ENCODE data around the gene RETN.

RETN gene

DNA sequence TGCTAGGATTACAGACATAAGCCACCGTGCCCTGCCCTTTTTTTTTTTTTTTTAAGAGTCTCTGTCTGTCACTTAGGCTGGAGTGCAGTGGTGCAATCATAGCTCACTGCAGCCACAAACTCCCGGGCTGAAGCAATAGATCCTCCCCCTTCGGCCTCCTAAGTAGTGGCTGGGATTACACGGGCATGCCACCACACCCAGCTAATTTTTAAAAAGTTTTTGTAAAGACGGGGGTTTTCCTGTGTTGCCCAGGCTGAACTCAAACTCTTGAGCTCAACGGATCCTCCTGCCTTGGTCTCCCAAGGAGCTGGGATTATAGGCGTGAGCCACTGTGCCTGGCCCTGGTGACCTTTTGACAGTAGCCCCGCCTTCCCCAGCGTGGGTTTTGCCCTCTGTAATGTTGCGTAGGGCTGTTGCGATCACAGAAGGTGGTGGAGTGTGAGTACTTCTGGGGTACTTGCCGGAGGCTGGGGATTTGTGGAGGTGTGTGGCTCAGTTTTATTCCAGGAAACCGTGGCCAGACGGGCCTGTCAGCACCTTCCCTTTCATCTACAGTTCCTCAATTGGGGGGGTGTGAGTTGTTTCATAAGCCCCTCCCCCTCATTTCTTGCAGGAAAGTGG, 11.6 kb upstream of the RETN start:
- DNase-seq (ENCODE audit: low read depth): no peak

DNA sequence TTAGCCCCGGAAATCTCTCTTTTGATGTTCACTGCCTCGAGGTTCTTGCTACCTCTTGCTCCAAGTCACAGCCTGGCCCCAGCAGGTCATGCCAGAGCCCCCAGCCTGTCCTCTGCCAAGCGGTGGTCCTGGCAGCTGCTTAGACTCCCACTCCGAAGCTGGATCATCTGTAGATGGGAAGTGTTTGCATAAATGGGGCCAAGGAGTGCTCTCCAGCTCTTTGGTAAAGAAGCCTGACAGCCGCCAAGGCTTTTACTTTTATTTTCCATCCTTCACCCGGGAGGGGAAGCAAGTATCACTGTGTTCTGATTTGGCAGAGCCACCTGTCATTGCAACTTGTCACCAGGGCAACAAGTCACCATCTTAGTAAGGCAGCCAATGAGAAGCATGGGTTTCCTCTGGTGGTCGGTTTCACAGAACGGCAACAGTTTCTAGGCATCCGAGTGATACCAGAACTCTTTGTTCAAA, 10.6 kb upstream of the RETN start:
- peak; percentile 32 for DNase-seq (ENCODE audit: low read depth)

DNA sequence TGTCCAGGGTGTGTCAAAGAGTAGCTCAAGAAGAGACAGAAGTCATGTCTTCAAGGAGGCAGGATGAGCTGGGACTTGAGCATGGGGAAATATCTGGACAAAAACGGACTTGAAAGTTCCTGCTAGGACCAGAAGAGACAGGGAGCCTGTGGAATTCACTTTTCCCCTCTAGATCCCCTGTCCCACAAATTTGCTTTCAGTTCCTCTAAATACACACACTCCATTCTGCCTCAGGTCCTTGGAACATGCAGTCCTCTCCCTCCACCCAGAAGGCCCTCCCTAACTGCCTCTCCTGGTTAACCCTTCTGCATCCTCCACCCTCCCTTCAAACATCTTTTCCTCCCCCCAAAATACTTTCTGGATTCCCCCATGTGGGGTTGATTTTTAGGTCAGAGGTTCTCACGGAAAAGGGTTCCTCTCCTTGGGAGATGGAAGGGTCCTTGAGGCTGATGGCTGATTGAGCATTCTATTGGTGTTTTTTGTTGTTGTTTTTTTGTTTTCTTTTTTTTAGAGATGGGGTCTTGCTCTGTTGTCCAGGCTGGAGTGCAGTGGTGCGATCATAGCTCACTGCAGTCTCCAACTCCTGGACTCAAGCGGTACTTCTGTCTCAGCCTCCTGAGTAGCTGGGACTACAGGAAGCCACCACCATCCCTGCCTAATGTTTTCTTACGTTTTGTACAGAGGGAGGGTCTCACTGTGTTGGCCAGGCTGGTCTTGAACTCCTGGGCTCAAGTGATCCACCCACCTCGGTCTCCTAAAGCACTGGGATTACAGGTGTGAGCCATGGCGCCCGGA, 6.9 kb upstream of the RETN start:
- DNase-seq (ENCODE audit: low read depth): no peak

DNA sequence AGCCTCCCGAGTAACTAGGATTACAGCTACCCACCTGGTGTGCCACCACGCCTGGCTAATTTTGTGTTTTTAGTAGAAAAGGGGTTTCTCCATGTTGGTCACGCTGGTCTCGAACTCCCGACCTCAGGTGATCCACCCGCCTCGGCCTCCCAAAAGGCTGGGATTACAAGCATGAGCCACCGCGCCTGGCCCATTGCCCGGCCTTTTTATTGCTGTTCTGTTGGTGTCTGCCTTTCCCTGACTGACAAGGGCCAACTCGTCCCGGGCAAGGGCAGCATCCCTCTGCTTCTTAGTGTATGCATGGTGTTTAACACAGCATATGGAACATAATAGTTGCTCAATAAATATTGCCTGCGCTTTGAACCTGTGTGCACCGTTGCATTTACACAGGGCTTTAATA, 6.2 kb upstream of the RETN start:
- DNase-seq (ENCODE audit: low read depth): no peak

DNA sequence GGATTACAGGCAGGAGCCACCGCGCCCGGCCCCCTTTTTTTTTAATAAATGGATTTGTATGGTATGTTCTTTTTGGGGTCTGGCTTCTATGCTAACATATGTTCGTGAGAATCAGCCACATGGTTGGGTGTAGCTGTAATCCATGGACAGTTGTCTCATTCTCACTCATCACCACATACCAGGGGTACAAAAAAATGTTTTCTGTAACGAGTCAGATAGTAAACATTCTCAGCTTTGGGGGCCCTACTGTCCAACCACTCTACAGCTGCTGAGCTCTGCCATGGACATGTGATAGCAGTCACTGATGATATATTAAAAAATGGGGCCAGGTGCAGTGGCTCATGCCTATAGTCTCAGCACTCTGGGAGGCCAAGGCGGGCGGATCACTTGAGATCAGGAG, 5.1 kb upstream of the RETN start:
- no peak for DNase-seq (ENCODE audit: low read depth)

DNA sequence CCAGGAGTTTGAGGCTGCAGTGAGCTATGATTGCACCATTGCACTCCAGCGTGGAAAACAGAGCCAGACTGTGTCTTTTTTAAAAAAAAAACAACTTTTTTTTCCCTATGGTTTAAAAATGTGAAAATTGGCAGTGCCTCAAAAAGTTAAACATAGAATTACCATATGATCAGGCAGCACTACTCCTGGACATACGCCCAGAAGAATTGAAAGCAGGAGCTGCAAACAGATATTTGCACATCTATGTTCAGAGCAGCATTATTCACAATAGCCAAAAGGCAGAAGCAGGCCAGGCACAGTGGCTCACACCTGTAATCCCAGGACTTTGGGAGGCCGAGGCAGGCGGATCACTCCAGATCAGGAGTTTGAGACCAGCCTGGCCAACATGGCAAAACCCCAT, 3.8 kb upstream of the RETN start:
- DNase-seq (ENCODE audit: low read depth): no peak

DNA sequence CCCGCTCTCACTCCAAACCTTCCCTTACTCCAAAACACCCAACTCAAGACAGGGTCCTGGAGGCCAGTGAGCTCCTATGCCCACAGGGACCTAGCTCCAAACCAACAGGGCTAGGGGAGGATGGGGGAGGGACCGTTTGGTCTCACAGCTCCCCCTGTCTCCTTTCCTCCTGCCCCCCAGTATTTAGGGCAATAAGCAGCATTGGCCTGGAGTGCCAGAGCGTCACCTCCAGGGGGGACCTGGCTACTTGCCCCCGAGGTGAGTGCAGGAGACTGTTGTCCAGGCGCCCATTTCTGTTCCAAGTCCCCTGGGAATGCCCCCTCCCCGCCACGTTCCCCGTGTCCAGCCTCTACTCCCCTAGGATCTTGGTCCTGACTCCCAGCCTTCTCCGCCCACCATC, 792 bp downstream of the RETN start:
- DNase-seq (ENCODE audit: low read depth): no peak

DNA sequence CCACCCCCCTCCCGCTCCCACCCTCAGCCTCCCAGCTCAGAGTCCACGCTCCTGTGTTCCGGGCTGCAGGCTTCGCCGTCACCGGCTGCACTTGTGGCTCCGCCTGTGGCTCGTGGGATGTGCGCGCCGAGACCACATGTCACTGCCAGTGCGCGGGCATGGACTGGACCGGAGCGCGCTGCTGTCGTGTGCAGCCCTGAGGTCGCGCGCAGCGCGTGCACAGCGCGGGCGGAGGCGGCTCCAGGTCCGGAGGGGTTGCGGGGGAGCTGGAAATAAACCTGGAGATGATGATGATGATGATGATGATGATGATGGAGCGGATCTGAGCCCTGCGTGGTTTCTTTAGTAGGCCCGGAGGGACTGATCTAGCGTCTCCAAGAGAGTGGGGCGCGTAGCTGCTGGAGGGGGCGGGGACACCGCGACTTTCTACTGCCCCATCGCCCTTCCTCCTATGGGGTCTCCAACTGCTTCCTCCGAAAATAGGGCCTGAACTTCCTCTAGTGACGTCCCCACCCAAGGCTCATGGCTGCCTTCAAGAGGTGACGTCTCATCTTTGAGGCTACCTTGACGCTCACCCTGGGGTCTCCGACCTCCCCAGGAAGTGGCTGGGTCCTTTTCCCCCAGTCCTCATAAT, 1.4 kb downstream of the RETN start:
- DNase-seq (ENCODE audit: low read depth): no peak

DNA sequence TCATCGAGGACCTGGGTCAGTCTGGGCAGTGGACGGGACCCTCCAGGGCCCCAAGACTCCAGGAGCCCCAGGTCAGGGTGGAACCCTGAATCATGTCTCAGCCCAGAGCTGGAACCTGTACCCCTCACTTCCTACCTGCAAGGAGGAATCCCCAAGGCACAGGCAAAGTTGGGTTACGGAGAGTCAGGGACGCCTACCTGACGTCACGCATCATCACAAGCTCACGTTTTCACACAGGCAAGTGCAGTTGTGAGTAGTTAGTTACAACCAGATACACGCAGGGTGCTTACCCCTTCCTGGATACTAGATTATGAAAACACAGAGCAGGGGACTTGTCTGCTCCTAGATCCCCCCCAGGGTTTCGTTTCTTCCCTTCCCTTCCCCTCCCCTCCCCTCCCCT, 1.9 kb downstream of the RETN start:
- no peak for DNase-seq (ENCODE audit: low read depth)

DNA sequence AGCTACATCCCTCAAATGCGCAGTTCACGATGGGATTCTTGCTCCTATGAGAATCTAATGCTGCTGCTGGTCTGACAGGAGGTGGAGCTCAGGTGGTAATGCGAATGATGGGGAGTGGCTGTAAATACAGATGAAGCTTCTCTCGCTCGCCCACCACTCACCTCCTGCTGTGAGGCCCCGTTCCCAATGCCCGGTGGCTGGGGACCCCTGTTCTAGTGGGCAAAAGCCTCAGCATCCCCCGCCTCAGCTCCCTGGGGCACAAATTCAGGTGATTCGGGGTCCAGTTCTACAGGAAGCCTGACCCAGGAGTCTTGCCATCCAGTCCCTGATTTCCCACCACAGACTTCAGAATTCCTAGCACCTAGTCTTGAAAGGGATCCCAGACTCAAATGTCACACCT, 3.7 kb downstream of the RETN start:
- no peak for DNase-seq (ENCODE audit: low read depth)

DNA sequence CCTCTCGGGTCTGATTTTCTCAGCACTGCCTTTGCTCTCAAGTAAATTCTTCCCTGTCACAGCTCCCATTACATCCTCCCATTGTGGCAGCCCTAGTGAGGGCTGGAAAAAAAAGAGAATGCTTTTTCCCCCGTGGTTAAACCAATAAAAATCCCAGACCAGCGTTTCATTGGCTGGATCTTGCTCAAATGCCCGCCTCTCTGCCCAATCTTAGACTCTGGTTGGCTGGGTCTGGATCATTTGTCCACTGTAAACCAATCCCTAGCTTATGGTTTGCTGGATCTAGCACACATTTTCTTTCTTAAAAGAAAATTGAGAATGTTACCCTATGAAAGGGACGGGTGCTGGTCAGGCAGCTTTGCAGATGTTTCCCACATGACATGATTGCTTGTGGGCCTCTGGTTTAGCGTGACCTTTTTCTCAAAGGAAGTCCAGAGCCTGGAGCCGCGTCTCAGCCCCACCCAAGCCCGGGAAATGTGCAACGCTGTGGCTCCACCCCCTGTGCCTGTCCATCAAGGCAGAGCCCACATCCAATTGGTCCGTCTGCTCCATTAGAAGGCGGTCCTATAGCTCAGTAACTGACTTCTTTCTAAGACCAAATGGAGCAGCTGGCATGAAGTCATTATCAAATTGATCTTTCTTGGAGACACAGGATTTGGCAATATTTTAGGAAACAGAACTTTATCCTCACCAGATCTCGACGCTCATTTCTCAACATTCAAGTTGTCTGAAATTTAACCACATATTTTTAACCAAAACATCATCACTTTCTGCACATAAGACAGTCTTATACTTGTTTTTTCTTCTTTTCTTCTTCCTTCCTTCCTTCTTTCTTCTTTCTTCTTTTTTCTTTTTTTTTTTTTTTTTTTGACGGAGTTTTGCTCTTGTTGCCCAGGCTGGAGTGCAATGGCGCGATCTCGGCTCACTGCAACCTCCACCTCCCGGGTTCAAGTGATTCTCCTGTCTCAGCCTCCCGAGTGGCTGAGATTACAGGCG, 5.5 kb downstream of the RETN start:
- no peak for DNase-seq (ENCODE audit: low read depth)

DNA sequence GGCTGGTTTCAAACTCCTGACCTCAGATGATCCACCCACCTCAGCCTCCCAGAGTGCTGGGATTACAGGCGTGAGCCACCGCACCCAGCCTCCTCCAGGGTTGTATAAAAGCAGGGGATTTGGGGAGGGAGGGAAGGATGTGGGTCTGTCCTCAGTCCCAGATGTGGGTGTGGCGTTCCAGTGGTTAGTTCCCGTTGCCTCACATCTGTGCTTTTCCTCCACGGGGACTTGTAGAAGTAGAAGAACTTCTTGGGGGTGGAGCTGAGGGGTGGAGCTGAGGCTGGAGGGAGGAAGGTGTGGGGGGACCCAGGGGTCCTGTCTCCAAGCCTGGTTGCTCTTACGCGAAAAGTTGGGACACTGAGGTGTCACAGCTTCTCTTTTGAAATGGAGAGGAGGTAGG, 7.5 kb downstream of the RETN start:
- DNase-seq (ENCODE audit: low read depth): no peak

DNA sequence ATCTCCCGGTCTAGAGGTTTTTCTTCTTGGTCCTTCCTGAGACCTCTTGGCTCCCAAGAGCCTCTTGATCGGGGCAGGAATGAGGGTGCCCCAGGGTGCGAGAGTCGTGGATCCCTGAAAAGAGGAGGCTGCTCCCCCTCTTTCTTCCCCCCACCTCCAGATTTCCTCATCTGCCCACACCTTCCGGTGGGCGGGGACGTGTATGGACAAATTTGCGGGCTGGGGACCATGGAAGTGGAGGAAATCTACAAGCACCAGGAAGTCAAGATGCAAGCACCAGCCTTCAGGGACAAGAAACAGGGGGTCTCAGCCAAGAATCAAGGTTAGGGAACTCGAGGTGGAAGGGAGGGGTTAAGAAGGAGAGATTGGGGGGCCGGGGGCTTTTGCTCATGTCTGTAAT, 8.0 kb downstream of the RETN start, which contains the start of gene MCEMP1:
Gene MCEMP1, plus strand, starts transcription at position 237 of the 400 bp plus-strand sequence. Its CDS starts 31 bp downstream, at position 268.
- DNase-seq (ENCODE audit: low read depth): no peak

DNA sequence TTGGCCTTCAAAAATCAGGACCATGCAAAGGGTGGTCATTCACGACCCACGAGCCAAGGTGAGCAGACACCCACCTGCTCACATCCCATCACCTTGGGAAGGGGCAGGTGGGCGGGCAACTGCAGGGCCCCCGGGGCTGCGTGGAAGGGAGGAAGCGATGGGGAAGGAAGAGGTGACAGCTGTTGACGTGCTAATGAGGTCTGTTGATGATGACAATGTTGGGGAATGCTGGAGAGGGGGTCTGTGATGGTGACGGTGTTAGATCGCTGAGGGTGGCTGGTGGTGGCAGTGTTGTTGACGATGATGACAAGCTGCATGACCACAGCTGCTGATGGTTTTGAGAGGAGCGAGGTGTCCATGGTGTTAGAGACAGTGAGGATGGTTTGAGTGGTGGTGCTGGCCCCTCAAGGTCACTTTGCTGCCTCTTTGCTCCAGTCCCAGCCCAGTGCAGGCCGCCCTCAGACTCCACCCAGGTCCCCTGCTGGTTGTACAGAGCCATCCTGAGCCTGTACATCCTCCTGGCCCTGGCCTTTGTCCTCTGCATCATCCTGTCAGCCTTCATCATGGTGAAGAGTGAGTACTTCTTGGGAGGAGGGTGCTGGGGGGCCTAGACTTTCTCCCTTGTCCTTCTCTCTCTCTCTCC, 8.9 kb downstream of the RETN start:
- no peak for DNase-seq (ENCODE audit: low read depth)

DNA sequence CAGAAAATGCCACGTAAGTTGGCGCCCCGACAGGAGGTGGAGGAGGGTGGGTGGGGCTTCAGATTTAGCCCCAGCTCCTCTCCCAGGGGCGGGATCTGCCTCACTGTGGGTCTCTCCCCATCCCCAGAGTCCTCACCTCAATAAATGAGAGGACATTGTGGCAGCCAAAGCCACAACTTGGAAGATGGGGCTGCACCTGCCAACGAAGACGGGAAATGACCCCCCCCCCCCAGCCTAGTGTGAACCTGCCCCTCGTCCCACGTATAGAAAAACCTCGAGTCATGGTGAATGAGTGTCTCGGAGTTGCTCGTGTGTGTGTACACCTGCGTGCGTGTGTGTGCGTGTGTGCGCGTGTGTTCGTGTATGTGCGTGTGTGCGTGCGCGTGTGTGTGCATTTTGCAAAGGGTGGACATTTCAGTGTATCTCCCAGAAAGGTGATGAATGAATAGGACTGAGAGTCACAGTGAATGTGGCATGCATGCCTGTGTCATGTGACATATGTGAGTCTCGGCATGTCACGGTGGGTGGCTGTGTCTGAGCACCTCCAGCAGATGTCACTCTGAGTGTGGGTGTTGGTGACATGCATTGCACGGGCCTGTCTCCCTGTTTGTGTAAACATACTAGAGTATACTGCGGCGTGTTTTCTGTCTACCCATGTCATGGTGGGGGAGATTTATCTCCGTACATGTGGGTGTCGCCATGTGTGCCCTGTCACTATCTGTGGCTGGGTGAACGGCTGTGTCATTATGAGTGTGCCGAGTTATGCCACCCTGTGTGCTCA, 10.3 kb downstream of the RETN start:
- DNase-seq (ENCODE audit: low read depth): peak; percentile 73

DNA sequence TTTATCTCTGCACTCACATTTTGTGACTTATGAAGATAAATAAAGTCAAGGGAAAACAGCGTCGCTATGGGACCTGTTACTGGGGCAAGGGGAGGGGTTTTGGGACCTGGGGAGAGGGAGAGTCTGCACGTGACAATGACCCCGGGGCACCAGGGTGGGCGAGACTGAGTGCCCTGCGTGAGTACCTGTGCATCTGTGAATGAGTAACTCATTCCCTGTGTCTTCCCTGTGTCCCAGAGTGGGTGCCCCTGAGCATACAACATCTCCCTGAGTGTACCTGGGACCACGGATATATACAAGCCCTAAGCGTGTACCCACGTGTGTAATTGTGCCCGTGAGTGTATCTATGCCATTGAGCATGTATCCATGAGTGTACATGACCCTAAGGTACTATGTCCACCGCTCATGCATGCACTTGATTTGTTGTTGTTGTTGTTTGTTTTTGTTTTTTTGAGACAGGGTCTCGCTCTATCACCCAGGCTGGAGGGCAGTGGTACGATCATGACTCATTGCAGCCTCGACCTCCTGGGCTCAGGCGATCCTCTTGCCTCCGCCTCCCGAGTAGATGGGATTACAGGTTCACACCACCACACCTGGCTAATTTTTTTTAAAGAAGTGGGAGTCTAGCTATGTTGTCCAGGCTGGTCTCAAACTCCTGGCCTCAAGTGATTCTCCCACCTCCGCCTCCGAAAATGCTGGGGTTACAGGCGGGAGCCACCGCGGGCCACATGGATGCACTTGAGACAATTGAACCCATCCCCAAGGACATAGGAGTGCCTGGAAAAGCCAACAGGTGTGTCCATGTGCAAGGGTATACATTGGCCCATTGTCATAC, 11.1 kb downstream of the RETN start:
- no peak for DNase-seq (ENCODE audit: low read depth)

DNA sequence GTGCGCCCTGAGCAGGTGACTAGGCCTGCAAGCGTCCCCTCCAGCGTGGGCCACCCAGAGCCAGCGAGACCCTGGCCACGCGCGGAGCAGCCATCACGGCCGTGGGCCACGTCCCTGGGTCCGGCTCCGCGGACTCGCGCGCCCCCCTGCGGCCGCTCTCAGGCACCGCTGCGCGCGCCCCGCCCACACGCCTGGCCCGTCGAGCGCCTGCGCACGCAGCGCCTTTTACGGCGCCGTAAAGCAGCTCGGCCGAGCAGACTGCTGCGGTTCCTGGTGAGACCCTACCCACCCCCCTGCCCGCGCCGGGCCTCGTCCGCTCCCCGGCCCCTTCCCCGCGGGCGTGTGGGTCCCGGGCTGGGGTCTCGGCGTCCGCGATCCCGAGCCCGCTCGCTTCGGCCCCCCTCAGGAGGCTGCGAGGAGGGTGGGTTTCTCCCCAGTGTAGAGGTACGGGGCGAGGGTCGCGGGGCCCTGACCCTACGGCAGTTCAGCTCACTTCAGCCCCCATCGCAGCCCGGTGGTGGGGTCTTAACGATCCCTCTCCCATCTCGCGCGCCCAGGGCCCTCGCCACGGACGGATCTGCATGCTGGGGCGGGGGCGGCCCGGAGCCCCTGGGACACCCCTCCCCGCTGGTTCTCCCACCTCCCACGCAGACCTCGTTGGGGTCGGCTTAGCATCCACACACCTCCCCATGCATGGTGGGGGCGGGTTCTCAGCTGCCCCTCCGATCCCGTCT, 11.9 kb downstream of the RETN start, which contains the start of gene TRAPPC5:
Gene TRAPPC5, plus strand, starts transcription at position 228 of the 734 bp plus-strand sequence. CDS start 1,421 bp downstream, outside the sequence.
- DNase-seq (ENCODE audit: low read depth): peak; percentile 78

DNA sequence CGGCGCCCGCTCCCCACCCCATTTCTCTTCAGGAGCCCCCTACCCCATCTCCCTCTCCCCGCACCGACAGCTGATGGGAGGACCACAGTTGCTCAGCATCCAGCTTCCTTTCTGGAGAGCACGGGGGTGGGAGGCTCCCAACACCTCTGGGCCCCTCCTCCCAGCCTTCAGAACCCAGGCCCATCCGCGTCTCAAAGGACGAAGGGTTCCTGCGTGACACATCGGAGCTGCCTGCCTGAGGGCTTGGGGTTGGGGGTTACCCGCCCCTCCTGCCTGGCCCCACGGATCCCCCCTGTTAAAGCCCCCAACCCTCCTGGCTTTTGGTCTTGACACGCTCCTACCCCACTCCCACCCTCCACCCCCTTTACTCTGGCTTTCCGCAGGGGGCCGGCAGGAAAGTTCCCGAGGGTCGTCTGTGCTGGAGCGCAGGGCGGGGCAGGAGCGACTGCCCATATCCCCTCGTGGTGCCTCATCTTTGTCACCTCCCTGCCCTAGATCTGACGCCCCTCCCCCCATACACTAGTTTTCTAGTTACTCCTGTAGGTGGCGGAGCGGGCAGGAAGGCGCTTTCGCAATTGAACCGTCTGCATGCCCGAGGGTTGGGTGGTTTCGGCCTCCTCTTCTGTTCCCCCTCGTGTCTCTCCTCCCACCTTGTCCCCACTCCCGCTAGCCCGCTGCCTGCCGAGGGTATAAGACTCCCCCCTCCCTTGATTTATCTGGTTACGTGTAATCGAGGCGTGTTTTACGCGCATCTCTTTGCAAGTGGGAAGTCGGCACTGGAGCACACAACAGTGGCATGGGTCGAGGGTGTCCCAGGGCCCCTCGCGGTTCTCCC, 12.7 kb downstream of the RETN start:
- DNase-seq (ENCODE audit: low read depth): peak; percentile 83
